HEK293 (cell line): Measurements from ENCODE around the gene GPR107.

Experiments
- PRDM4 ChIP-seq: fragments of 450-650 bp; formaldehyde crosslinking; IDR thresholded peaks from 2 replicates; pipeline ENCODE4 v1.5.1; 2017; ENCODE audit warnings: missing biosample characterization, missing genetic modification characterization
- SP7 ChIP-seq: fragments of 450-650 bp; formaldehyde crosslinking; IDR thresholded peaks from 2 replicates; pipeline ENCODE4 v1.5.1; 2016; ENCODE audit warnings: missing biosample characterization, missing genetic modification characterization
- TCF7L2 ChIP-seq: IDR thresholded peaks from 2 replicates; pipeline ENCODE4 v1.6.1; 2011; ENCODE audit warnings: low read depth, mild to moderate bottlenecking, inconsistent platforms, low read length, moderate library complexity, borderline replicate concordance
- ZNF530 ChIP-seq: fragments of 450-650 bp; formaldehyde crosslinking; IDR thresholded peaks from 2 replicates; pipeline ENCODE4 v1.5.1; 2016; ENCODE audit warnings: low read depth, missing biosample characterization, missing genetic modification characterization
- ZNF660 ChIP-seq: fragments of 450-650 bp; IDR thresholded peaks from 2 replicates; pipeline ENCODE4 v1.5.1; 2018; ENCODE audit warnings: missing biosample characterization, mild to moderate bottlenecking, missing genetic modification characterization
- TF ChIP-seq, protein P1 (sequence below): fragments of 450-650 bp; formaldehyde crosslinking; IDR thresholded peaks from 2 replicates; pipeline ENCODE4 v1.5.1; 2016; ENCODE audit warnings: missing biosample characterization, missing genetic modification characterization

- TF ChIP-seq TCF7L2 = no peak
- TF ChIP-seq, protein P1, sequence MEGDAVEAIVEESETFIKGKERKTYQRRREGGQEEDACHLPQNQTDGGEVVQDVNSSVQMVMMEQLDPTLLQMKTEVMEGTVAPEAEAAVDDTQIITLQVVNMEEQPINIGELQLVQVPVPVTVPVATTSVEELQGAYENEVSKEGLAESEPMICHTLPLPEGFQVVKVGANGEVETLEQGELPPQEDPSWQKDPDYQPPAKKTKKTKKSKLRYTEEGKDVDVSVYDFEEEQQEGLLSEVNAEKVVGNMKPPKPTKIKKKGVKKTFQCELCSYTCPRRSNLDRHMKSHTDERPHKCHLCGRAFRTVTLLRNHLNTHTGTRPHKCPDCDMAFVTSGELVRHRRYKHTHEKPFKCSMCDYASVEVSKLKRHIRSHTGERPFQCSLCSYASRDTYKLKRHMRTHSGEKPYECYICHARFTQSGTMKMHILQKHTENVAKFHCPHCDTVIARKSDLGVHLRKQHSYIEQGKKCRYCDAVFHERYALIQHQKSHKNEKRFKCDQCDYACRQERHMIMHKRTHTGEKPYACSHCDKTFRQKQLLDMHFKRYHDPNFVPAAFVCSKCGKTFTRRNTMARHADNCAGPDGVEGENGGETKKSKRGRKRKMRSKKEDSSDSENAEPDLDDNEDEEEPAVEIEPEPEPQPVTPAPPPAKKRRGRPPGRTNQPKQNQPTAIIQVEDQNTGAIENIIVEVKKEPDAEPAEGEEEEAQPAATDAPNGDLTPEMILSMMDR (tag by site-specific recombination) = no peak
- no peak for TF ChIP-seq ZNF660
- no peak for TF ChIP-seq ZNF530
- TF ChIP-seq SP7 = no peak
- TF ChIP-seq PRDM4 (tag by site-specific recombination) = peak; percentile 82
These were observed 5.2 kb downstream of the GPR107 start for GRCh38 chr9:130058887-130059286.
